Measurements from ENCODE around the gene TRAF3.

Gene TRAF3

DNA sequence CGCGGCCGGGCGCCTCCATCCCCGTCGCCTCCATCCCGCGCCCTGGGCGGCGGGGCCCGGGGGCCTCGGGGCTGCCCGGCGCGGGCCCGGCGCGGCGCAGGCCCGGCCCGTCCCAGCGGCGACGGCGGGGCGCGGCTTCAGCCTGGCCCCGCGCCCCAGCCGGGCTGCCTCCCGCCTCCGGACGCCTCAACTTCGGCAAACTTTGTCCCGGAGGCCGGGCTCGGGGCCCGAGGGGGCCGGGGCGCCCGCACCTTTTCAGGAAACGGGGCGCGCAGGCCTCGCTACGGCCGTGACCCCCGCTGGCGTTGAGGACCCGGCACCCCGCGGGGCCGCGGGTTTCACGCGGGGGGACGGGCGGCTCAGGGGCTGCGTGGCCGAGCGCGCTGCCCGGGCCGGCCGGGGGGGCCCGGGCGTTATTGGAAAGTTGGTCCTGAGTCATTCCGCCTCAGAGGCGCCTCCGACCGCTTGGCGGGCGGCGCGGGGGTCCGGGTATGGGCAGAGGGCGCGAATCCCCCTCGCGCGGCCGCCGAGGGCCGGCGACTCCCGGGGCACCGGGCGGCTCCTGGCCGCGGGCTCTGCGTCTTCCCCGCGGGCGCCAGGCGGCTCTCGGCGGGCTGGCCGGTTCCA, 575 bp downstream of the TRAF3 start:
- H3K36me3 Mint-ChIP-seq: peaks cover 7% of the 10 kb centered on the region
- H3K27me3 Mint-ChIP-seq: no peaks in the 10 kb centered on the region
- DNase-seq (ENCODE audit: low spot score in 2 of 2) (peak in 1 of 2 donors; percentile 60), ATAC-seq (ENCODE audit: low read depth) (peak; percentile 12)
- H3K27ac Mint-ChIP-seq: peak overlapping the region; percentile 98
- no peaks in the 10 kb centered on the region for H3K9me3 Mint-ChIP-seq
- peaks cover 55% of the 10 kb centered on the region for H3K4me1 Mint-ChIP-seq
- H3K4me3 Mint-ChIP-seq: peak overlapping the region; percentile 96

DNA sequence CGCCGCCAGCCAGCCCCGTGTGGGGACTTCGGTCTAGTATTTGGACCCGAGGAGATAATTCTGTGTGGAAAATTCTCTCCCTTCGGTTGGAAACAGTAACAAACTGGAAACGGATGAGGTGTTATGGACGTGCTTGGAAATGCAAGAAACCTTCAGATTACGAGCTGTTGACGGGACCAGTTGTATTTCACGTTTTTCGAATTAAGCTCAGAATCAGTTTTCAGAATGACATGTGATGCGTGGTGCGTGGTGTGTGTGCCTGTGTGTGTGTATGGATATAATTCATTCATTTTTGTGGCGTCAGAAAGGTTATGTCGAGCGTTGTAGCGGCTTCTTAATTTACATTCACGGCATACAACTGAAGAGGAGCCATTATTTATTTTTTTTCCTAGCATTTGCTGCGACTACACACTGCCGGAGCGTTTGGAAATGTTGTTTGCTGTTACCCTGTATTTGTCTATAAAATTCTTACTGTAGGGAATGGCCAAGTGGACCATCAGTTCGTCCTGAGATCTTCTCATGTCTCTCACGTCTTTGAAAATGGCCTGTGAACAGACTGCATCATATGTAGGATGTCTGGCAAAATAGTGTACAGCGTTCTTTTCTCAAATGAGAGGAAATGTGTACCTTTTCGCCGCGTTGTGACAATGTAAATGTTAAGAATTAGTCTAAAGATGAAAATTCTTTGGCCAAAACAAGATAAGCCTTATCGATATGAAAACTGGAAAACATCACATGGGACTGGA, 1.3 kb downstream of the TRAF3 start:
- no peaks in the 10 kb centered on the region for H3K27me3 Mint-ChIP-seq
- DNase-seq (ENCODE audit: low spot score in 2 of 2) (peak in 1 of 2 donors; percentile 29), ATAC-seq (ENCODE audit: low read depth) (no peak)
- H3K36me3 Mint-ChIP-seq: peaks cover 7% of the 10 kb centered on the region
- peaks cover 53% of the 10 kb centered on the region for H3K4me1 Mint-ChIP-seq
- H3K4me3 Mint-ChIP-seq: peak overlapping the region; percentile 96
- no peaks in the 10 kb centered on the region for H3K9me3 Mint-ChIP-seq
- H3K27ac Mint-ChIP-seq: peak overlapping the region; percentile 97

DNA sequence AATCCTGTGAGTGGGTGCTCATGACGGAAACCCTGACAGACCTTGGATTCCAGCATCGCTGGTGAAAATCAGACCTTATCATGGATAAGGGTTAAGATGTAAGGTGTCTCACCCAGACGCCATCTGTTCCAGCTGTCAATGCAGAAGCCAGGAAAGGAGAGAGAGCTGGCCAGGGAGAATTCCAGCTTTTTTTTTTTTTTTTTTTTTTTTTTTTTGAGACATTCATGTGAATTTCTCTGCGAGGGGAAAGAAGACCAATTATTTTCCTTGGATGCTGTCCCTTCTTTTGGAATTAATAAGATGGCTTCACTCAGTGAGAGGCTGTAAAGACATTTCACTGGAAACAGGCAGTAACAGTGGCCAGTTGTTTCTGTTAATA, 1.8 kb downstream of the TRAF3 start:
- ATAC-seq (ENCODE audit: low read depth) (no peak), DNase-seq (ENCODE audit: low spot score in 2 of 2) (no peak)
- peaks cover 57% of the 10 kb centered on the region for H3K4me1 Mint-ChIP-seq
- no peaks in the 10 kb centered on the region for H3K9me3 Mint-ChIP-seq
- peak overlapping the region; percentile 96 for H3K4me3 Mint-ChIP-seq
- no peaks in the 10 kb centered on the region for H3K27me3 Mint-ChIP-seq
- H3K36me3 Mint-ChIP-seq: peaks cover 7% of the 10 kb centered on the region
- peak overlapping the region; percentile 97 for H3K27ac Mint-ChIP-seq

DNA sequence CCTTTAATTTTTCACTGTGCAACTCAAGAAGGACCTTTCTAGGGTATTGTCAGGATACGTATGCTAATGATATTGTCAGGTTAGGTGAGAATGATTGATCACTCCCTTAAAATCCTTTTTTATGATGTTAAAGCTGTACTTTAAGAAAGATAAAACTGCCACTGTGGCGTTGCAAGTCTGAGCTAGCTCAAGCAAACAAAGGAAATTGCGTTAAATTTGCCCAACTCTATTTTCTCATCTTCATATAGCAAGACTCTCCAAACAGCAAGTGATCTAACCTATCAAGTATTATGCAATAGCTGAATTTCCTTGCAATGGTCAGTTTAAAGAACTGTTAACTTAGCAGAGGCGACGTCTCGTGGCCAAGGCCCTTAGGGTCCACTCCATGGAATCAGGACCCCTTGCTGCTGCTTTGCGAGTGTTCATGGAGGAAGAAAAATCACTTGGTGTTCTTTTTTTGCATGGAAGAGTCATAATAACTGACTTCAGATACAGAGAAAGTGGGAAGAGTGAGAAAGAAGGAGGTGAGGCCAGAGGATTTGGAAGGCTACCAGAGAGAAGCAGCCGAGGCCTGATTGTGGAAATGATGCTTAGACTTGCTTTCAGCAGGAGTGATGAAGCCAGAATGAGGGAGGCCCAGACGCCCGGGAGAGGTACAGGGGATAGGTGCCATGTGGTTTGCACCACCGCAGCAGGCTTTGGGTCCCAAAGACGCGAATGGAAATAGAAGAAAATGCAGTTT, 2.5 kb downstream of the TRAF3 start:
- ATAC-seq (ENCODE audit: low read depth): no peak
- Mint-ChIP-seq H3K27ac (peak overlapping the region; percentile 97), H3K36me3 (peaks cover 9% of the 10 kb centered on the region), H3K4me3 (peak overlapping the region; percentile 96), H3K27me3 (no peaks in the 10 kb centered on the region), H3K9me3 (no peaks in the 10 kb centered on the region), H3K4me1 (peaks cover 59% of the 10 kb centered on the region)
- DNase-seq (ENCODE audit: low spot score in 2 of 2): no peak

DNA sequence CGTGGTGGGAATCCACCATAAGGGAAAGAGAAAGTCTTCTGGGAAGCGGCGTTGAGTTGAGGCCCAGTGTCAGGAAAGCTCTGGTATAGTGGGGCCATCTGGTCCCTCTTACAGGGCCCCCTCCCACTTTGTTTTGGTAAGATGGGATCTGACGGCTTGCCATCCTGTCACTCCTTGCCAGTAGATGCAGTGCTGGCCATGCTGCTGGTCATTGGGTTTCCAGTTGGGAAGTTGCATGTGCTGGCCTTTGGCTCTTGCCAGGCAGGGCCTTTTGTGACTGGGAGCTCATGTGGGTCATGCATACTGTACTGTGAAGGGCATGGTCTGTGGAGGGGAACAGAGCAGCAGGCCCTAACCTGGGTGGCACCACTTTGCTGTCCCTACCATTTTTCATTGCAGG, 3.8 kb downstream of the TRAF3 start:
- ATAC-seq (ENCODE audit: low read depth) (no peak), DNase-seq (ENCODE audit: low spot score in 2 of 2) (no peak)
- Mint-ChIP-seq H3K4me1 (peaks cover 66% of the 10 kb centered on the region), H3K27ac (peak overlapping the region; percentile 78), H3K36me3 (peaks cover 10% of the 10 kb centered on the region), H3K27me3 (no peaks in the 10 kb centered on the region), H3K9me3 (no peaks in the 10 kb centered on the region), H3K4me3 (peak overlapping the region; percentile 45)

DNA sequence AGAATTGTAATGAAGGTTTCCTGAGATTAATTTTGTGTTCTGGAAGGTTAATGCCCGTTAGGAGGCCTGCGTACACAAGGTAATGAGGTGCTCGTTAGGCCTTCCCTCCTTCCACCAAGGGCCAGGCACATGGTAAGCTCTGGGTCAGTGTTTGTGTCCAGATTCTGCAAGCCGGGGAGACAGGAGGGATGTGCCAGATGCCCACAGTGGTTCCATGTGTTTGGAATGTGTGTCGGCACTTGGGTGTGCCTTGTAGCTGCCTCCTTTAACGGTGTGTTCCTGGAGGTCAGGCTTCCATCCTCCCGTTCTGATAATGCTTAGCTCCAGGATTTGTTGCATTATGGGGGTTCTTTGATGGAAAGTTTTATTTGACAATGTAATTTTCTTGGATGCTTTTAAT, 5.7 kb downstream of the TRAF3 start:
- H3K4me3 Mint-ChIP-seq: peak overlapping the region; percentile 60
- H3K27ac Mint-ChIP-seq: peak overlapping the region; percentile 53
- peaks cover 66% of the 10 kb centered on the region for H3K4me1 Mint-ChIP-seq

DNA sequence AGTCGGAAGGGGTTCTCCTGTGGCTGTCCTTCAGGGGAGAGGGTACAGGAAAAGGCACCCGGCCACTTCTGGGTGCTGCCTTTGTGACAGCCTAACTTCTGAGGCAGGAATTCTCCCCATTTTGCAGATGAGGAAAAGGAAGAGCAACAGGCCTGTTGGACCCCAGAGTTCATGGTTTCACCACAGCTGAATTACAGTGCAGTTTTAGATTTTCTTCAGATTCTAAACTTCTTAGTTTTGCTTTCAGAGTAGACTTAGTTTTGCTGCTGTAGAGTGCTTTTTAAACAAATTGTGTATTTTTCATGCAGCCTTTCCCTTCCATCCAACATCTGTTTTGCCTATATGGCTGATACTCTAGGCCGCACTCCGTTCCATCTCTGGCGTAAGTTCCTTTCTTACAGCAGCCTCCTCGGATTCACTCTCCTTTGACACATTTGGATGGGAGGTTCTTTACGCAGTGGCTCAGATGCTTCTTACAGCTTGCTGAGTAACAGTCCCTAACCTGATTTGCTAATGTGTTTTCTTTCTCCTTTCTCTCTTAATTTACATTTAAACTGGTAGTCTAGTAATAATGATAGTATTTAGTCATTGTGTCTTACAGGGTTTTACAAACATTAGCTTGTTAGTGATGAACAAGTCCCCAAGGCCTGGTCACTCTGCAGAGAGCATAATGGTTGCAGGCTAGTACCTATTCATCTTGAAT, 7.8 kb downstream of the TRAF3 start:
- DNase-seq (ENCODE audit: low spot score in 2 of 2) (no peak), ATAC-seq (ENCODE audit: low read depth) (no peak)
- peak overlapping the region; percentile 76 for H3K27ac Mint-ChIP-seq
- peak overlapping the region; percentile 81 for H3K4me3 Mint-ChIP-seq
- peaks cover 61% of the 10 kb centered on the region for H3K4me1 Mint-ChIP-seq
- H3K27me3 Mint-ChIP-seq: no peaks in the 10 kb centered on the region
- peaks cover 9% of the 10 kb centered on the region for H3K36me3 Mint-ChIP-seq
- H3K9me3 Mint-ChIP-seq: no peaks in the 10 kb centered on the region

More for the DNA sequence above, 5.7 kb downstream of the TRAF3 start:
- no peak for ATAC-seq (ENCODE audit: low read depth)
- Mint-ChIP-seq H3K27me3 (no peaks in the 10 kb centered on the region), H3K9me3 (no peaks in the 10 kb centered on the region), H3K36me3 (peaks cover 13% of the 10 kb centered on the region)
- DNase-seq (ENCODE audit: low spot score in 2 of 2): no peak

- DNase-seq (ENCODE audit: low spot score in 2 of 2) (no peak), ATAC-seq (ENCODE audit: low read depth) (no peak)
- no peaks in the 10 kb centered on the region for H3K27me3 Mint-ChIP-seq
- no peaks in the 10 kb centered on the region for H3K9me3 Mint-ChIP-seq
- H3K27ac Mint-ChIP-seq: peak overlapping the region; percentile 76
- peak overlapping the region; percentile 81 for H3K4me3 Mint-ChIP-seq
- H3K4me1 Mint-ChIP-seq: peaks cover 63% of the 10 kb centered on the region
- peaks cover 12% of the 10 kb centered on the region for H3K36me3 Mint-ChIP-seq
Observed at GRCh38 chr14:102785595-102785963, 8.3 kb downstream of the TRAF3 start.

GRCh38 chr14:102786768-102787167, 9.5 kb downstream of the TRAF3 start:
- peak overlapping the region; percentile 84 for H3K27ac Mint-ChIP-seq
- H3K27me3 Mint-ChIP-seq: no peaks in the 10 kb centered on the region
- H3K9me3 Mint-ChIP-seq: peaks cover 6% of the 10 kb centered on the region
- H3K4me3 Mint-ChIP-seq: peak overlapping the region; percentile 54
- ATAC-seq (ENCODE audit: low read depth): peak; percentile 68
- peaks cover 22% of the 10 kb centered on the region for H3K36me3 Mint-ChIP-seq
- no peak for DNase-seq (ENCODE audit: low spot score in 2 of 2)
- peaks cover 65% of the 10 kb centered on the region for H3K4me1 Mint-ChIP-seq

GRCh38 chr14:102789349-102789748, 12.1 kb downstream of the TRAF3 start:
- no peak for DNase-seq (ENCODE audit: low spot score in 2 of 2)
- Mint-ChIP-seq H3K9me3 (peaks cover 9% of the 10 kb centered on the region), H3K27ac (peak overlapping the region; percentile 71), H3K4me1 (peaks cover 55% of the 10 kb centered on the region), H3K4me3 (no peak overlapping the region), H3K36me3 (peaks cover 33% of the 10 kb centered on the region), H3K27me3 (no peaks in the 10 kb centered on the region)
- peak; percentile 42 for ATAC-seq (ENCODE audit: low read depth)

- Mint-ChIP-seq H3K9me3 (peaks cover 9% of the 10 kb centered on the region), H3K4me1 (peaks cover 51% of the 10 kb centered on the region), H3K36me3 (peaks cover 29% of the 10 kb centered on the region), H3K27ac (peak overlapping the region; percentile 31), H3K4me3 (no peak overlapping the region), H3K27me3 (no peaks in the 10 kb centered on the region)
- DNase-seq (ENCODE audit: low spot score in 2 of 2) (no peak), ATAC-seq (ENCODE audit: low read depth) (no peak)
Observed at GRCh38 chr14:102793531-102794328, 16.5 kb downstream of the TRAF3 start.

DNA sequence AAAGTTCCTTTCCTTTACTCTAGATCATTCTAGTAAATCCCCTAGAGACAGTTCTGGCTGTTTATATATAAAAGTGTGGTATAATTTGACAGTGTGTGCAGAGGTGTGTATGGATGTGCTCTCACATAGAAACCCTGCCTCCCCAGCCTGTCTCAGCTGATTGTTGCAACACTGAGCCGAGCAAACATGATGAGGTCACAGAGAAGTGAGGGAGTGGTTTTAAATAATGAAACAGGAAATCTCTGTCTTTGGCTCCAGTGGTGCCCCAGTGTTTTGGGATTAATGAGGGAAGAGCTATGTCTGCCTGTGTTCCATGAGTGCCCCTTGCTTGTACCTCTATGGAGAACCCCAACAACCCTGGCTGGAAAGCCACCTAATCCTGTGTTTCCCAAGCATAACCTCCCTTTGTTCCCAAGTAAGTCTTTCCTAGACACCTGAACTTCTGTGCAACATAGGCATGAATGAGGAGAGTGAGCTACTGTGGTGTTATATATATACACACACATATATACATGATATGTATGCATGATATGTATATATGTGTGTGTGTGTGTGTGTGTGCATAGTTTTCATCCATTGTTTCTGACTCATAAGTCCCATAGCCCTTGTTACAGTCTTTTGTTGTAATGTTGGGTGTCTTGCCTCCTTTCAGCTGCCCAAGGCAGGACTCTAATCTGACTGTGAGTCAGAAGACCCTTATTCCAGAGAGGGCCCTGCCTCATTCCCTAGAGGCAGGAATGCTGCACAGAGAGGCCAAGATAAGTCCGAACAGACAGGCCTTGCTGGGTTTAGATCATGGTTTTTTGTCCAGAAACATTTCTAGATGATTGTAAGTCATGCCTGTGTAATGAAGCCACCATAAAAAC, 18.0 kb downstream of the TRAF3 start:
- peak overlapping the region; percentile 12 for H3K4me3 Mint-ChIP-seq
- no peaks in the 10 kb centered on the region for H3K27me3 Mint-ChIP-seq
- no peak for DNase-seq (ENCODE audit: low spot score in 2 of 2)
- H3K27ac Mint-ChIP-seq: peak overlapping the region; percentile 84
- peaks cover 26% of the 10 kb centered on the region for H3K36me3 Mint-ChIP-seq
- H3K4me1 Mint-ChIP-seq: peaks cover 49% of the 10 kb centered on the region
- peaks cover 9% of the 10 kb centered on the region for H3K9me3 Mint-ChIP-seq
- ATAC-seq (ENCODE audit: low read depth): peak; percentile 88
